Measurements from ENCODE around the gene GPR35. TPM values are rescaled to one million over a fixed set of nuclear protein-coding genes. Genes with fewer than 3 reads are reported as not detected.

GPR35 gene
- total RNA-seq, 1 donor from 2014 or later: 0.13 TPM

- DNase-seq (ENCODE audit: low read depth in 2 of 2): no peak
These were observed 36.6 kb upstream of the GPR35 start for GRCh38 chr2:240588669-240589068.

DNA sequence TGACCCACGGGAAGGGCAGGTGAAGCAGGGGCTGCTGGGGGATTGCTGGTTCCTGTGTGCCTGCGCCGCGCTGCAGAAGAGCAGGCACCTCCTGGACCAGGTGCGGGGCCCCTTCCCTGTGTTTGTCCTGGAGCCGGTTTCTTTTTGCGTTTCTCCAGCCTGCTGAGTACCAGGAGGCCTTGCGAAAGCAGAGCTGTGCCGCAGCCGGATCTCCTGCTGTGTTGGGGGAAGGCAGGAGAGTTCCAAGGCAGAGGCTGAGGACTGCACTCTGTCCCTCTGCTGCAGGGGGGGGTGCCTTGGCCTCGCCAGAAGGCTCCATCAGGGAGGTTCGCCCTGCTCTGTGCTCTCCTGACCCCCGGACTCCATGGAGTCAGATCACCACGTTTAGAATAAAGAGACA lies 35.9 kb upstream of the GPR35 start:
- no peak for DNase-seq (ENCODE audit: low read depth in 2 of 2)

DNA sequence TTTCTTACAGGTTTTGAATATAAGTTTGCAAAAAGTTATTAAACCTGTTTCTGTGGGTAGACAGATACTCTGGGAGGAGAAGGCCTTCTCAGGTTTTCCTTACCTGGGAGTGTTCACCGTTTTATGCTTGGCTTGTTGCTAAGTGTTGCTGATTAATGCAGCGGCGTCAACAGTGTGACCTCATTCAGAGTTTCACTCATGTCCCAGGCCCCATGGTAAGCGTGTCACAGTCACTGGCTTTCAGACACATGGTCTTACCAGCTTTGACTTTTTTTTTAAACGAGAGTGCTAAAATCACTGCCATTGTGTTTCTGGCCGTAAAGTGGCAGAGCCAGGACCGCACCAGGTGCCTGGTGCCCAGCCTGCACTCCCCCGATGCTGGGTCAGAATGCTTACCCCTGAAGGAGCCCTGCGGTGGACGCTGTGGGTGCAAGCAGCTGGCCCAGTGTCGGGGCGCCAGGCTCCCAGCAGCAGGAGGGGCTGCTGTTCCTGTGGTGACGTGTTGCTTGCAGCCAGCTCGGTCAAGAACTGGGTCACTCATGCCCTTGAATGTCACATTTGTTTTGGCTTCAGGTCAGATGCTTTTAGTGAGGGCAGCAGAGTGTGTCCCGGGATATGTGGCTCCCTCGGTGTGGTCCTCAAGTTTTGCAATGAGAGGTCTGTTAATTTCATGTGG lies 35.3 kb upstream of the GPR35 start:
- DNase-seq (ENCODE audit: low read depth in 2 of 2): no peak

GRCh38 chr2:240590681-240591111 lies 34.6 kb upstream of the GPR35 start:
- no peak for DNase-seq (ENCODE audit: low read depth in 2 of 2)

GRCh38 chr2:240591226-240591625 lies 34.1 kb upstream of the GPR35 start:
- DNase-seq (ENCODE audit: low read depth in 2 of 2): no peak

GRCh38 chr2:240591784-240592183 lies 33.5 kb upstream of the GPR35 start:
- no peak for DNase-seq (ENCODE audit: low read depth in 2 of 2)

DNA sequence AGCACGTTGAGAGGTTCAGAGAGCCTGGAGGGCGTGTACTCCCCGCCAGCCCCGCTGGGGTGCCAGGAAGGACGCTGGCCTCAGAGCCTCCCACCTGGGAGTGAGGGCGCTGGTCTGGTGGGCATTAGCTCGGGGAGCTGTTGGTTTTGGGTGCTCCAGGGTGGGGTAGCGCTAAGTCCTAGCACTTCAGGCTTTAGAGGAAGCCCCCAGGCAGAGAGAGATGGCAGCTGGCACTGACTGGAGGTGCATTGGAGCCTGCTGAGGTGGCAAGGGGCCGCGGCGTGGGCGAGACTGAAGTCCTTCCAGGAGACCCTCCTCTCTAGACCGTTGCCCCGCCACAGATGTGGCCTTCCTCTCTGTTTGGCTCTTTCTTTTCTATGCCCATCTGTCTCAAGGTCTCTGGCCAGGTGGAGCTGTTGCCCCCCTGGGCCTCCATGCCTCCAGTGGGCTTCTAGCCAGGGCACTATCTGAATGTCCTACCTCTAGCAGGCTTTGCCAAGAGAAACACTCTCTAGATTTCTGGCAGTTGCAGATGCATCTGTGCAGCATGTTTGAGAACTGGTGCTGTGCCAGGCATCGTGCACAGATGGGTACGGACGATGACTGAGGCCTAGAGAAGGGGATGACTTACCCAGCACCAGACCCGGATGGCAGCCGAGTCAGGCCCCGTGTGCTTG lies 32.1 kb upstream of the GPR35 start:
- DNase-seq (ENCODE audit: low read depth in 2 of 2): no peak

- no peak for DNase-seq (ENCODE audit: low read depth in 2 of 2)
These were observed 31.4 kb upstream of the GPR35 start for GRCh38 chr2:240593703-240594451.

DNA sequence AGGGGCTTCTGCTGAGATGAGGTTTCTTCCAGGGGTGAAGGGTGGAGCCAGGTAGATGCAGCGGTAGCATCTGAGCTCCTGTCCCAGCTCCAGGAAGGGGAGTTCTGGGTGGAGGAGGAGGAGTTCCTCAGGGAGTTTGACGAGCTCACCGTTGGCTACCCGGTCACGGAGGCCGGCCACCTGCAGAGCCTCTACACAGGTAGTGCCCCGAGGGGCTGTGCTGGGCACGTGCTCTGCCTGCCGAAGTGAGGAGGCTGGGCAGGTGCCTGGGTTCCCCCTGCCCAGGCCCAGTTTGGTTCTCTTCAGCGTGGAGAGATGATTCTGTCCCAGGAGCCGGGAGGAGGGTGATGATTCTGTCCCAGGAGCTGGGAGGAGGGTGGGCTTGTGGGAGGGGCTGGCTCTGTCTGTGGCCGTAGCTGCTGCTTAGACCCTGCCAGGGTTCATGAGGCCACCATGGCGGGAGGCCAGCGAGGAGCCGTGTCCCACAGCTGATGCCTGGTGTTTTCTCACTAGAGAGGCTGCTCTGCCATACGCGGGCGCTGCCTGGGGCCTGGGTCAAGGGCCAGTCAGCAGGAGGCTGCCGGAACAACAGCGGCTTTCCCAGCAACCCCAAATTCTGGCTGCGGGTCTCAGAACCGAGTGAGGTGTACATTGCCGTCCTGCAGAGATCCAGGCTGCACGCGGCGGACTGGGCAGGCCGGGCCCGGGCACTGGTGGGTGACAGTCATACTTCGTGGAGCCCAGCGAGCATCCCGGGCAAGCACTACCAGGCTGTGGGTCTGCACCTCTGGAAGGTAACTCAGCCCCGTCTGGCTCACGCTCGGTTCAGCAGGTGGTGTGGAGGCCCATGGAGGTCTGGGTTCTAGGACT lies 30.5 kb upstream of the GPR35 start:
- DNase-seq (ENCODE audit: low read depth in 2 of 2): no peak

DNA sequence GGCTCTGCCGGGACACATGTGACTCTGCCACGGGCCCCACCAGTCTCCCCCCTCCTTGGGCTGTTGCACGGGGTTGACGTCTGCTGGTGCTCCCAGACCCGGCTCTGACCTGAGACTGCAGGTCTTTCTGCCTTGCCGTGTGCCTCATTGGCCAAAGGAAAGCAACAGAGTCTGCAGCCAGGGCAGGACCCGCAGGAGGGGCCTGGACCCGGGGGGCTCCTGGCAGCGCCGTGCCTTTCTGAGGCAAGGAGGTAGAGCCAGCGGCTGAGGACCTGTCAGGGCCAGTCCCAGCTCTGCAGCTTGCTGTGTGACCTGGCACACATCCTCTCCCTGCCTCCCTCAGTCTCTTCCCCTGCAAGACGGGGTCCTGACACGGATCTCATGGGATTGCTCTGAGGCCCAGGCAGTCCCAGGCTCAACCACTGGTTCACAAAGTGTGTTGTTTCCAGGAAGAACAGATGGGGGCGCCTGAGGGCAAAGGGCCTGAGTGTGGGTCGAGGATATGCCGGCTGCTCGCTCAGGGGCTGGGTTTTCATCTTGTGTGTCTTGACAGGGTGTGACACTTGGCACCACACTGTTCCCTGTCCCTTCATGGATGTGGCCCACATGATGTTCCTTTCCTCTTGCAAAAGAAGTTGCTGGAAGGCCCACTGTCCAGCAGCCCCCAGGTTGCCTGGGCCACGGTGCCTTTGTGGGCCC lies 29.8 kb upstream of the GPR35 start:
- no peak for DNase-seq (ENCODE audit: low read depth in 2 of 2)

DNA sequence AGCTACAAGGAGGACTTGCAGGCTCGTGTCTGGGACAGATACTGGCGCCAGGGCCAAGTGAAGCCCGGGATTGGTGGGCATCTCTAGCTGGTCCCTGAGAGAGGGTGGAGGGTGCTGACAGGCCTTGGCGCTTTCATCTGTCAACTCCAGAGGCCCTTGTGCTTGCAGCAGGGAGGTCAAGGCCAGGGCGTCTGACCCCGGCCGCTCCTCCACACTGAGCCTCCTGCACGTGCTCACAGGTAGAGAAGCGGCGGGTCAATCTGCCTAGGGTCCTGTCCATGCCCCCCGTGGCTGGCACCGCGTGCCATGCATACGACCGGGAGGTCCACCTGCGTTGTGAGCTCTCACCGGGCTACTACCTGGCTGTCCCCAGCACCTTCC lies 29.2 kb upstream of the GPR35 start:
- DNase-seq (ENCODE audit: low read depth in 2 of 2): no peak

GRCh38 chr2:240596491-240596931 lies 28.8 kb upstream of the GPR35 start:
- DNase-seq (ENCODE audit: low read depth in 2 of 2): no peak

DNA sequence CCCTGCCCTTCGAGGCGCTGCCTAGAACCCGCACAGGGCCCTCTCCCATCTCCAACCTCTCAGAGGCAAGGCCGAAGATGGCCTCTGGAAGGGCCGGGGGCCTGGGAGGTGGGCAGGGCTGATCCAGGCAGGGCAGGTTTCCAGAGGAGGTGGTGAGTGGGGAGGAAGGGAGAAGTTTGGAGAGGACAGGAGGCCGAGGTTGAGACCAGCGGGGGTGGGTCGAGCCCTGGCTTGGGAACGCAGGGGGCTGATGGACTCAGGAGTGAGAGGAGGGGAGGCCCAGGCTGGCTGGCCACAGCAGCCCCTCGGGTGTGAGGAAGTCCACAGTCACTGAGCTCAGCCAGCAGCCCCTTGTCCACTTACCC lies 28.2 kb upstream of the GPR35 start:
- no peak for DNase-seq (ENCODE audit: low read depth in 2 of 2)

DNA sequence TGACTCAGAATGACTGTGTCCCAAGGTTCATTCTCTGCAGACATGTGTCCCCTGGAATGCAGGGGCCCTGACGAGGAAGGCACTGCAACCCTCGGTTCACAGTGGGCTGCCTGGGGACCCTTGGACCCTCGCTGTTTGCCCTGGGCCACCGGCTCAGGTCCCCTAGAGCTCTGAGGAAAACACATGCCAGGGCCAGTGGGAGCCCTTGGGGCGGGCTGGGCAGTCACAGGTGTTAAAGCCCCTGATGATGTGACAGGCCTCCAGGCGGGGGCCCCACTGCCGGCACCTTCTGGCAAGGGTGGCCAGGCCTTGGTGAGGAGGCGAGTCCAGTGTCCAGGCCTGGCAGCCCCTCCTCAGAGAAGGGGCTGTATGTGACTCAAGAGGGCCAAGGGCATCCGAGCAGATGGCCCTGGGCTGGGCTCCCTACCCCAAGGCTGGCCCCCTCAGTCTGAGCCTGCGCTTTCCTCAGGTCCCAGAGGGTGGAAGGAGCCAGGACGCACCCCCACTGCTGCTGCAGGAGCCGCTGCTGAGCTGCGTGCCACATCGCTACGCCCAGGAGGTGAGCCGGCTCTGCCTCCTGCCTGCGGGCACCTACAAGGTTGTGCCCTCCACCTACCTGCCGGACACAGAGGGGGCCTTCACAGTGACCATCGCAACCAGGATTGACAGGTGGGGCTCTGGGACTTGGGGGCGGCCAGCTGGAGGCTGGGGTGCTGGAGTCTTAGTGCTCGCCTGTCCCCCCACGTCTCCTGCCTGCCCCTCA lies 27.7 kb upstream of the GPR35 start:
- DNase-seq (ENCODE audit: low read depth in 2 of 2): no peak

DNA sequence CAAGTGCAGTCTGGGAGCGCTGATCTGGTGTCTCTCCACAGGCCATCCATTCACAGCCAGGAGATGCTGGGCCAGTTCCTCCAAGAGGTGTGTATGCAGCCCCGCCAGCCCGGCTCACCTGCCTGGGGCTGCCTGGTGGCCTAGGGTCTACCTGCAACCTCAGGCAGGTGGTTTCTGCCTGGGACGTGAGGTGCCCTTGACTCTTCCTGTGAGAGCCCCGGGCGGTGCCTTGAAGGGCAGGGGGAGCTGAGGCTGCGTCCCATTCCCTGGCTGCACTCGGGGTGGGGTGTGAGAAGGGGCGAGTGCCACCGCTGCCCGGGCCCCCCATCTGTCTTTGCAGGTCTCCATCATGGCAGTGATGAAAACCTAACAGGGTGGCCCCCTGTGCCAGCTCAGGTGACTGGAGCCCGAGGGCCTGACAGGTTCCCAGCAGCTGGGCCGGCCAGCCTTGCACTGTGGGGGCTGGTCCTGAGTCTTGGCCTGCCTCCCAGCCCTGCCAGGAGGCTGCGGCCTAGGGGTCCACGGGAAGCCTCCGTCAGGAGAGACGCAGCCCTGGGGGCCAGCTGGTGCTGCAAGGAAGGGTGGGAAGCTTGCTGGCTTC lies 26.9 kb upstream of the GPR35 start:
- DNase-seq (ENCODE audit: low read depth in 2 of 2): no peak

DNA sequence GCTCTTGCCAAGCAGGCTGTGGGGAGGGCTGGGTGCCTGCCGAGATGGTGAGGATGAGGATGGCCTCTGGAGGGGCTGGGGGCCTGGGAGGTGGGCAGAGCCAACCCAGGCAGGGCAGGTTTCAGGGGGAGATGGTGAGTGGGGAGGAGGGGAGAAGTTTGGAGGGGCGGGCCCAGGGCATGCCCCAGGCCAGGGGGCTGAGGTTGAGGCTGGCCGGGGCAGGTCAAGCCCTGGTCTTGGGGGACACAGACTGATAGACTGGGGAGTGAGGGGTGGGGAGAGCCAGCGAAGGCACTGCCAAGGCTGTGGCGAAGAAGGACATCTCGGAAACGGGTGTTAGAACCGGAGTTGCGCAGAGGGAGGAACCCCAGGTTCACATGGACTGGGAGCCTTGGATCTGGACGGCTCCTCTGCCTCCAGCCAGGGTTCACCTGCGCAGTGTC lies 26.1 kb upstream of the GPR35 start:
- no peak for DNase-seq (ENCODE audit: low read depth in 2 of 2)

DNA sequence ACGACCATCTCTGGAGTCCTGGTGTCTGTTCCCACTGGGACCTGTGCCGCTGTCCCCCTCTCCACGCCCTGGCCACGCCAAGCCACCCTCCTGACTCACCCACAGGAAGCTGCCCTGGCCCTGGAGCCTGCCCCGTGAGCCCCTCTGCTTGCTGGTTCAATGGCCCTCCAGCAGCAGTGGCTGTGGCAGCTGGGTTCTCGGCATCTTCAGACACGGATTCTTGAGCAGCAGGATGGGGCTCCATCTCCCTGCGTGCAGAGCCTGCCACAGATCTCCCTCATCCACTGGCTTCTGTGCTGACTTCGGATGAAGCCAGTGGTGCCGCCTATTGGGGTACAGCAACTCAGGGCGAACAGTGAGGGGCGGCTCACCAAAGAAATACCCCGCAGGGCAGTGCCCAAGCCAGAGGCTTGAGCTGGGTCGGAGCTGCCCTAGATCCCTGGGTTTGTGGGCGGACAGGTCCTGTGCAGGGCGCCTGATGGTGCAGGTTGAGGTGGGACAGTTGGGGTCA lies 24.8 kb upstream of the GPR35 start:
- no peak for DNase-seq (ENCODE audit: low read depth in 2 of 2)

DNA sequence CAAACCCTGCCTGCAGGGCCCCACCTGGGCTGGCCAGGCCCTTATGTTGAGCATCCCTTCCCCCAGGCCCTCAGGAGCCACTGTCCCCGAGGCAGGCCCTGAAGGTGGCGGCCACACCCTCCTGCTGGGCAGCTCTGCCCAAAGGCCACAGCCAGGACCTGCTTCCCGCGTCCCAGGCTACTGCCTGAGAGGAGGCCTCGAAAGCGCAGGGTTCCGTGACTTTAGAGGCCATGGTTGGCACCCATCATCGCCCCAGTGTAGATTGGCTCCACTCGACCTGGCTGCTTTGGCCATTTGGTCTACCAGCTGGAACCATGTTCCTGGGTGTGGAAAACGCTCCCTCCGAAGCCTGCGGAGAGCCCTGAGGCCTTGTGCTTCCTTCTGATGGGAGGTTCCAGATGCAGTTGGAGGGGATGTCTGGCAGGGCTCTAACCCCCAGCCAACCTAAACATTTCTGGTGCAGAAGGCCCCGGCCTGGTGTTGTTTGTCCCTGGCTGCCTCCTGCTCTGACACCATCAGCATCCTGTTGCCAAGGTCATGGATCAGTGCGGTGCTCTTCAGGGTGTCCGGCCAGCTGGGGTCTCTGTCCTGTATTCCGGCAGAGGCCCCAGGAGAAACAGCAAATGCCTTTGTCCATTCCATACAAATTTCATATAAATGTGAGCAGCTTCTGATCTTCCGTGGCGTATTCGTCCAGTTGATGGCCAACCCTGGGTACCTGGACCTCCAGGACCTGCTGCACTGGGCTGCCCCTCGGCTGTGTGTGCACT lies 24.0 kb upstream of the GPR35 start:
- peak in 1 of 2 donors; percentile 36 for DNase-seq (ENCODE audit: low read depth in 2 of 2)

DNA sequence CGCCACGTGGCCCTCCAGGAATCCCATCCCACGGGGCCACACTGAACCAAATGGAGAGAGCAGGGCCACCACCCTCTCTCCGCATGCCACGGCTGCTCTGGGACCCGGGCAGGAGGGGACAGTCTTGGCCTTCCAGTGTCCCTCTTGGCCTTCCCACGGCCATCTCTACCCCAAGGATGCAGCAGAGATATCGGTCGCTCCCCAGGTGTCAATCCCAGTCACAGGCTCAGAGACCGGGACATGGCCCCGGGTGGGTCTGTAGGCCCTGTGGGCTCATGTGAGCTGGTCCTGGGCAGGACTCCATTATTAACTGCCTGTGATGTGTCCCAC lies 23.5 kb upstream of the GPR35 start:
- no peak for DNase-seq (ENCODE audit: low read depth in 2 of 2)
